B cell (primary cell): ENCODE measurements around the gene MED17. TPM values are rescaled to one million over a fixed set of nuclear protein-coding genes. Genes with fewer than 3 reads are reported as not detected.

Source experiments
- ATAC-seq: fragments of 200-7000 bp; cut with Tn5 transposase; one replicate; pipeline ENCODE4 v1.10.0; 2021; ENCODE audit warnings: low read depth, mild to moderate bottlenecking, moderate number of reproducible peaks, moderate library complexity
- CTCF ChIA-PET: fragments of 350-600 bp; sonication (Branson Sonifier 250); formaldehyde crosslinking; loops from one replicate; lab custom pipeline; 2021; ENCODE audit warnings: antibody characterized with exemption, inconsistent platforms; lab: Charles Lee
- POLR2A ChIA-PET: fragments of 350-600 bp; sonication (Branson Sonifier 250); formaldehyde crosslinking; loops from one replicate; lab custom pipeline; 2021; ENCODE audit warnings: antibody characterized with exemption; lab: Charles Lee
- DNase-seq: peaks from one replicate; pipeline ENCODE4 v3.0.0; 2013
- H2AFZ ChIP-seq: 2 replicates; pipeline ENCODE4 v1.6.1; 2012; ENCODE audit warnings: mild to moderate bottlenecking, low read depth, low read length; ENCODE audit not compliant: insufficient read depth, poor library complexity, severe bottlenecking
- H3K27ac ChIP-seq, 2 donors: 1 replicate in 1 of 2; 2 replicates in 1 of 2; pipeline ENCODE4 v1.5.1; 2012 to 2013; ENCODE audit warnings: low read length in 2 of 2, mild to moderate bottlenecking in 2 of 2, moderate library complexity in 1 of 2
- H3K27me3 ChIP-seq, 4 experiments: fragments of 200-600 bp in 1 of 4; sonication (generic) in 1 of 4; replicated peaks in 1 of 4; 1 replicate in 2 of 4; 2 replicates in 2 of 4; pipeline versions ENCODE4 v1.6.1 to v1.7.0; 2013 to 2016; ENCODE audit warnings: low read length in 3 of 4, mild to moderate bottlenecking in 2 of 4, mixed read lengths in 1 of 4, moderate library complexity in 1 of 4; ENCODE audit not compliant: insufficient read depth in 4 of 4, control insufficient read depth in 3 of 4; ENCODE audit errors: control extremely low read depth in 1 of 4
- H3K36me3 ChIP-seq, 2 experiments: replicated peaks in 1 of 2; 1 replicate in 1 of 2; 2 replicates in 1 of 2; pipeline versions ENCODE4 v1.6.1 to v1.7.1; 2013; ENCODE audit warnings: low read length in 1 of 2; ENCODE audit not compliant: insufficient read depth in 2 of 2, control insufficient read depth in 1 of 2; ENCODE audit errors: control extremely low read depth in 1 of 2, extremely low read depth in 1 of 2
- H3K4me1 ChIP-seq, 2 donors: fragments of 200-600 bp in 1 of 2; sonication (generic) in 1 of 2; 1 replicate in 1 of 2; 2 replicates in 1 of 2; pipeline versions ENCODE4 v1.5.1 to v1.6.1; 2013 to 2017; ENCODE audit warnings: low read length in 2 of 2; ENCODE audit not compliant: control insufficient read depth in 2 of 2, insufficient read depth in 2 of 2
- H3K4me2 ChIP-seq: replicated peaks from 2 replicates; pipeline ENCODE3; 2012; ENCODE audit warnings: mild to moderate bottlenecking, low read depth, low read length; ENCODE audit not compliant: poor library complexity, severe bottlenecking
- H3K4me3 ChIP-seq, 5 experiments: fragments of 200-600 bp in 1 of 5; sonication (generic) in 1 of 5; 1 replicate in 3 of 5; 2 replicates in 2 of 5; pipeline versions ENCODE4 v1.5.1 to v1.7.0; 2011 to 2016; ENCODE audit warnings: low read length in 4 of 5, mild to moderate bottlenecking in 4 of 5, low read depth in 2 of 5, control low read depth in 1 of 5, moderate library complexity in 1 of 5; ENCODE audit not compliant: insufficient read depth in 1 of 5; ENCODE audit errors: control extremely low read depth in 1 of 5, extremely low read depth in 1 of 5
- H3K79me2 ChIP-seq: fragments of 200-600 bp; sonication (generic); one replicate; pipeline ENCODE4 v1.6.0; 2016; ENCODE audit warnings: low read length; ENCODE audit not compliant: control insufficient read depth, insufficient read depth
- H3K9ac ChIP-seq: fragments of 200-600 bp; sonication (generic); 2 replicates; pipeline ENCODE4 v1.6.1; 2017; ENCODE audit warnings: mild to moderate bottlenecking, low read length, moderate library complexity
- H3K9me3 ChIP-seq, 3 donors: one replicate each; pipeline versions ENCODE4 v1.6.1 to v1.7.1; 2013; ENCODE audit warnings: low read length in 2 of 3; ENCODE audit not compliant: control insufficient read depth in 2 of 3, insufficient read depth in 1 of 3; ENCODE audit errors: control extremely low read depth in 1 of 3
- H4K20me1 ChIP-seq: 2 replicates; pipeline ENCODE4 v1.6.0; 2012; ENCODE audit warnings: mild to moderate bottlenecking, low read length; ENCODE audit not compliant: insufficient read depth, control insufficient read depth, poor library complexity, severe bottlenecking
- H3K27ac Mint-ChIP-seq: one replicate; pipeline ENCODE4 v1.8.0; 2021; ENCODE audit warnings: mixed read lengths
- H3K27me3 Mint-ChIP-seq: one replicate; pipeline ENCODE4 v1.8.0; 2021; ENCODE audit warnings: mixed read lengths
- H3K4me1 Mint-ChIP-seq: one replicate; pipeline ENCODE4 v1.8.0; 2021; ENCODE audit warnings: mixed read lengths
- H3K4me3 Mint-ChIP-seq: one replicate; pipeline ENCODE4 v1.8.0; 2021; ENCODE audit warnings: mixed read lengths
- H3K9me3 Mint-ChIP-seq: one replicate; pipeline ENCODE4 v1.8.0; 2022; ENCODE audit warnings: mixed read lengths; ENCODE audit not compliant: insufficient read depth
- CTCF ChIP-seq: fragments of 200-600 bp; IDR thresholded peaks from one replicate; pipeline ENCODE4 v1.8.0; 2022; ENCODE audit warnings: antibody characterized with exemption, mild to moderate bottlenecking
- EZH2 ChIP-seq: IDR thresholded peaks from 2 replicates; pipeline ENCODE4 v1.6.1; 2012; ENCODE audit warnings: borderline replicate concordance, low read depth, mild to moderate bottlenecking, moderate library complexity, low read length; ENCODE audit not compliant: insufficient read depth, poor library complexity, severe bottlenecking
- WGBS: methylation state at CpG from one replicate; pipeline ENCODE4 v1.1.5; 2013; ENCODE audit warnings: missing lambda C conversion rate; ENCODE audit not compliant: insufficient coverage; 5-methylcytosine and 5-hydroxymethylcytosine counted together
- intact Hi-C: fragments of 100-400 bp; cut with micrococcal nuclease; formaldehyde crosslinking; loops from one replicate; pipeline ENCODE4 v1.10.0; 2022
- polyA plus RNA-seq: library from polyadenylated mRNA; depleted of rRNA; stranded (reverse); fragments of >200 nt; gene quantifications from 2 replicates; pipeline ENCODE4 v1.2.3, GENCODE V29; 2012
- total RNA-seq, 2 donors: library from RNA; stranded (reverse); fragments of 120-200 nt in 1 of 2; gene quantifications; 1 replicate in 1 of 2; 2 replicates in 1 of 2; pipeline versions ENCODE4 v1.2.3 to v1.2.4, GENCODE V29; 2013 to 2022

MED17 gene
- total and polyA plus RNA-seq, 2 donors (not counting 1 experiment from before 2014, with no cell fraction given) = 26.1 to 78.1 TPM

DNA sequence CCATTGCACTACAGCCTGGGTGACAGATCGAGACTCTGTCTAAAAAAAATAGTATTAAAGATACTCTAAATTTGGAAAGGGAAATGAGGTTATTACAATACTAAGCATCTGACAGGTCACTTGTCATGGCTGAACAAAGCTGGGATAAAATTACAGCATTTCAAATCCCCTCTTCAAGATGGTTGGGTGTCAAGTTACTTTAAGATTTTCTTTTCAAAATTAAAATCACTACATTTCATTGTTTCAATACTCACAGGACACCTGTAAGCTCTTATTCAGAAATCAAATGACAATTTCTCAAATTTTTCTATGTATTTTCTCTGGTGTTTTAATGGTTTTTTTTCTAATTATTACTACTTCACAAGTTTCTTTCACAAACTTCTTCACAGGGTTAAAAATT, 48.5 kb upstream of the MED17 start:
- CTCF ChIA-PET = interaction anchor here (1.1 kb wide), 1 partner anchor 33 kb away, joined by 3 read pairs; no protein-coding TSS in a partner anchor
- peaks cover 27 to 34% of the 10 kb centered on the region in 2 donors for H3K4me1 ChIP-seq

DNA sequence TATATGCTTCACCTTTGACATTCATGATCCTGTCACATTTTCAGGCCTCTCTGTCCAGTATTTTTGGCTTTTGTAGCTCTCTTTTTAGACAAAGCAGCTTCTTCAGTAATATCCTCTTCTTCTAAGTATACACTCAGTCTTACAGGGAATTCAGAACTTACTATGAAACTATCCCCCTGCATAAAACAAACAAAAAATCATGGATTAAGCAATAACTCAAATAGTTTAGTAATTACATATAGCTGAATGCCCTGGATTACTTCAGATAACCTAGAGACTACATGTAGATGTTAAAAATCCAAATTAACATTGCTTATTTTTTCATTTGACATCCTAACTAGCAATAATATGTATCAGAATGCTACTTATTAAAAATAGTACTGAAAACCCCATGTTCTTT, 48.0 kb upstream of the MED17 start:
- Mint-ChIP-seq H3K4me3 (no peak overlapping the region), H3K27ac (no peak overlapping the region), H3K9me3 (no peaks in the 10 kb centered on the region), H3K4me1 (peaks cover 53% of the 10 kb centered on the region), H3K27me3 (no peaks in the 10 kb centered on the region)
- H3K36me3 ChIP-seq = peaks cover 3 to 86% of the 10 kb centered on the region in 2 experiments
- DNase-seq (no peak), ATAC-seq (no peak)
- ChIA-PET POLR2A (no interaction called here), CTCF (interaction anchor here (1.1 kb wide), 1 partner anchor 33 kb away, joined by 3 read pairs; no protein-coding TSS in a partner anchor)
- no peak overlapping the region for H3K9ac ChIP-seq
- peak overlapping the region in 1 of 2 donors; percentile 43 for H3K27ac ChIP-seq
- no peak overlapping the region for H3K4me2 ChIP-seq
- no peak overlapping the region for H2AFZ ChIP-seq
- peaks cover 68% of the 10 kb centered on the region for H3K79me2 ChIP-seq
- intact Hi-C loops = no loop called here
- peaks cover 28% of the 10 kb centered on the region for H4K20me1 ChIP-seq
- H3K27me3 ChIP-seq = no peaks in the 10 kb centered on the region
- peaks cover 27 to 34% of the 10 kb centered on the region in 2 donors for H3K4me1 ChIP-seq
- no peak overlapping the region for H3K4me3 ChIP-seq
- no peaks in the 10 kb centered on the region for H3K9me3 ChIP-seq
- TF ChIP-seq EZH2 (no peak), CTCF (no peak)

More for the DNA sequence above, 48.5 kb upstream of the MED17 start:
- Histone ChIP-seq H3K27ac (peak overlapping the region in 1 of 2 donors; percentile 43), H3K9ac (no peak overlapping the region), H4K20me1 (peaks cover 28% of the 10 kb centered on the region), H3K4me3 (no peak overlapping the region), H3K27me3 (no peaks in the 10 kb centered on the region), H3K36me3 (peaks cover 3 to 91% of the 10 kb centered on the region in 2 experiments), H3K79me2 (peaks cover 63% of the 10 kb centered on the region), H3K4me2 (no peak overlapping the region), H2AFZ (no peak overlapping the region), H3K9me3 (no peaks in the 10 kb centered on the region)
- POLR2A ChIA-PET = no interaction called here
- no peak overlapping the region for H3K4me3 Mint-ChIP-seq
- TF ChIP-seq CTCF (no peak), EZH2 (no peak)
- H3K27me3 Mint-ChIP-seq = no peaks in the 10 kb centered on the region
- H3K27ac Mint-ChIP-seq = no peak overlapping the region
- intact Hi-C loops = no loop called here
- ATAC-seq (no peak), DNase-seq (no peak)
- peaks cover 53% of the 10 kb centered on the region for H3K4me1 Mint-ChIP-seq
- no CpG with 5 or more reads among the region's 1 CpG for WGBS
- no peaks in the 10 kb centered on the region for H3K9me3 Mint-ChIP-seq
